Ramos (cell line): Measurements from ENCODE around the gene CABLES1.

ENCODE experiments used
- in situ Hi-C: fragments of 300-500 bp; cut with MboI; formaldehyde crosslinking; loops from one replicate; pipeline ENCODE4 v1.14.3; 2022; ENCODE audit warnings: low sequenced_read_pairs; ENCODE audit not compliant: unreplicated experiment

The CABLES1 gene

DNA sequence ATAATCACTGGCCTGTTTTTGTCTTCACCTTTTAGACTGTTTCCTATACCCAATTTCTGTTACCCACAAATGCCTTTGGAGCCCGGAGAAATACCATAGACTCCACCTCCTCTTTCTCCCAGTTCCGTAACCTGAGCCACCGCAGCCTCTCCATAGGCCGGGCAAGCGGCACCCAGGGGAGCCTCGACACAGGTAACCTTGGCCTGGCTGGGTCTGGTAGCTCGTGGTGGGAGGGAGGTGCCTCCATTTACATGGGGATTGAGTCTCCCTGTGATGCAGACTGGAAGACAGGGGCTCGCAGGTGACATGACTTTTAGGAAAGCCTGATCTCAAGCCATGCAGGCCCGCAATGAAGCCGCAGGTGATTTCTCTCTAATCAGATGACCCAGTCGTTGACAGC is 100.6 kb downstream of the CABLES1 start:
- in situ Hi-C loops = loop anchor here (5.0 to 25.0 kb wide), 4 partner anchors 104 to 776 kb away; partner anchors contain the start of gene TTC39C

DNA sequence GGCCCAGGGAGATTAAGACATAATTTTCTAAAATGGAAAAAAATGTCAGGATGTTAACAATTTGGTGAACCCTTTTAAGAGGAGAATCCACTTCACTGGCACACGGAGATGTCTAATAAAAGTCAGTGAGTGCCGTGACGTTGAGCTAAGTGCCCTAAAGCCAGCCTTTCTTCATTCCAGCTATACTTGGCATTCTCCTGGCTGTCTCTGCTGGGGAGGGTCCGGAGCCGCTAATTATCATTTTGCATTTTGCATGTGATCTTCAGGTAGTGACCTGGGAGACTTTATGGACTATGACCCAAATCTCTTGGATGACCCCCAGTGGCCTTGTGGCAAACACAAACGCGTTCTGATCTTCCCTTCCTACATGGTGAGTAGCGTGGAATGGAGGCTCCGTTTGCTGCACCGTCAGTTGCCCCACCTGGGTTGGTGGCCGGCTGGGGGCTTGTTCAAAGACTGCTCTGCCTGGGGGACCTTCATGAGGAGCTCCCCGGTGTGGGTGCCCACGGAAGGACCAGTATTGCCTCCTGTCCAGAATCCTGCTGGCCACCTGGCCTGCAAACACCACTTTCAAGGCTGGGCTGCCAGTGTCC is 101.7 kb downstream of the CABLES1 start:
- in situ Hi-C loops = loop anchor here (5.0 to 25.0 kb wide), 4 partner anchors 105 to 775 kb away; partner anchors contain the start of gene TTC39C

DNA sequence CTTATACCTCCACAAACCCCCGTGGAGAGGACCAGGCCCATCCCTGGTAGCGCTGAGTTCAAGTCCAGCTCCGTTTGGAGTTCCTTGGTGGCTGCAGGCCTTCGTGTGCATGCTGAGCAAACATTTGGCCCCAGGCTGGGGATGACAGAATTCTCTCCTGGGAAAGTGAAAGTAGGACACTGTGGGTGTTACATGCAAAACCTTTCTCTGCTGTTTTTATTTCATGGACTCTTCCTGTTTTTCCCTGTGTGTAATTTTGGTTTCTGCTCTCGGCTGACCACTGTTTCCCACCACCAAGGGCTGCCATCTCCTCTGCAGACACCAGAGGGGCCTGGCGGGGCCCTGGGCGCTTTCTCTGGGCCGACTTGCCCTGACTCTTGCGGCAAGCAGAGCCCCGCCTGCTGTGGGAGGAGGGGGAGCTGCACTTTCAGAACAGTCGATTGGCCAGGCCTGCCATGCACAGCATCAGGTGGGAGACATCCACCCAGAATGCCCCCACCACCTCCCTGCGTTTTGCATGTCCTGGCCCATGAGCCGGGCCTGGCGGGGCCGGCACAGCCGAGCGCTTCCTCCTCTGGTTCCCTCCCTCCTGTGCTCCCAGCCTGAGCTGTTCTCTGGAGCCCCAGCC is 102.4 kb downstream of the CABLES1 start:
- in situ Hi-C loops = loop anchor here (5.0 to 25.0 kb wide), 4 partner anchors 105 to 775 kb away; partner anchors contain the start of gene TTC39C

DNA sequence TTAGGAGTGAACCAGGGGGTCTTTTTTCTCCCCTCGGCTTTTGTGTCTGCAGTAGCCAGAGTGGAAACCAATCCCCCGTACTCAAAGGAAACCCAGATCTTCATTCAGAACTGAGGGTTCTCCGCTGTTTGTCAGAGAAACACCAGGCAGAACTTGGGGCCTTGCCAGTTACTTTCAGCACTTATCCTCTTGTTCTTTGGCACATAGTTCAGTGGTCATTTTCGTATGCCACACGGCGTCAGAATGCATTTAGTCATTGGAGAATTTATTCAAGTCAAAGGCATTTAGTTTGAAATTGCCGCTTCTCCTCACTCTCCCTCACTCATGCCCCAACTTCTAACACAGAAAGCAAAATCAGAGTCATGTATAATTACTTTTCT is 102.9 kb downstream of the CABLES1 start:
- in situ Hi-C loops = loop anchor here (5.0 to 25.0 kb wide), 4 partner anchors 106 to 774 kb away; partner anchors contain the start of gene TTC39C

DNA sequence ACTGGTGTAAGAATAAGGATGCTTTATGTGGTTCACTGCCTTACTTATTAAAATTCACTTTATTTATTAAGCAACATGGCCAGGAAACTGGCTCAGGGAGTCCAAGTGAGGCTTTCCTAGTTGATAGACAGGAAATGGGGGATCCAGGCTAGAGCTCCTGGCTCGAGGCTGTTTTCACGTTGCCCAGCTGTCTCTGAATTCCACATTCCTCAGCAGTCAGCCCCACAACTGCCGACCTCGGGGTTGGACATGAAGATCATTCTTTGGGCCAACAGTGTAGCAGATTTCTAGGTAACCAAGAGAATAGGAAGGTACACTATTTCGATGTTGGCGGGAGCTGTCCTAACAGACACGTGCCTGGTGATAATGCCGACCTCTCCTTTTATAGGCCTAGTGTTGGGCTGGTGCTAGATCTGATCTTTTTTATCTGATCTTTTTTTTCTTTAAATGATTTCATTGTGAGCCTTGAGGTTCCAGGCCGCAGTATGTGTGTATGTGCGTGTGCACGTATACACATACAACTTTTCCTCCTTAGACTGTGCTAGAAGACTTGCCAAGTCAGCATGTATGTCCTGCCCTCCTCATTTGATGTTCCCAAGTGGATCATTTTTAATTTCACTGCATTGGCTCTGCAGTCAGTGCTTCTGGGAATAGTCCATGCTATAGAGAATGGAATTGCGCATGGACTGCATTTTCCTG is 103.5 kb downstream of the CABLES1 start:
- in situ Hi-C loops = loop anchor here (5.0 to 25.0 kb wide), 4 partner anchors 106 to 774 kb away; partner anchors contain the start of gene TTC39C

DNA sequence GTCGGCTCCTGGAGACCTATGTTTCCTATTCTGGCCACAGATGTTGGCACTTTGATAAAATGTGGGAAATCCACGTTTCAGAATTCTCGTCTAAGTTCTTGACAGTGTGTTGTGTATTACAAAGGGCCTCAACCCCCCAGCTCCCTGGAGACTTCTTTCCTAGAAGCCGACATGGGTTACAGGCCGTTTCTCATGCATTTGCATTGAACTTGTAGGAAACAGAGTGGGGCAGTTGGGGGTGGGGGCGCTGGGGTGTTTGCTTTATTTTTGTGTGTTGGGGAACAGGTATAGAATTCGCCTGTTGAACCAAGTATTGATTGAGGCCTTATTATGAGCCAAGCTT is 104.0 kb downstream of the CABLES1 start:
- in situ Hi-C loops = loop anchor here (5.0 to 25.0 kb wide), 4 partner anchors 107 to 773 kb away; partner anchors contain the start of gene TTC39C

DNA sequence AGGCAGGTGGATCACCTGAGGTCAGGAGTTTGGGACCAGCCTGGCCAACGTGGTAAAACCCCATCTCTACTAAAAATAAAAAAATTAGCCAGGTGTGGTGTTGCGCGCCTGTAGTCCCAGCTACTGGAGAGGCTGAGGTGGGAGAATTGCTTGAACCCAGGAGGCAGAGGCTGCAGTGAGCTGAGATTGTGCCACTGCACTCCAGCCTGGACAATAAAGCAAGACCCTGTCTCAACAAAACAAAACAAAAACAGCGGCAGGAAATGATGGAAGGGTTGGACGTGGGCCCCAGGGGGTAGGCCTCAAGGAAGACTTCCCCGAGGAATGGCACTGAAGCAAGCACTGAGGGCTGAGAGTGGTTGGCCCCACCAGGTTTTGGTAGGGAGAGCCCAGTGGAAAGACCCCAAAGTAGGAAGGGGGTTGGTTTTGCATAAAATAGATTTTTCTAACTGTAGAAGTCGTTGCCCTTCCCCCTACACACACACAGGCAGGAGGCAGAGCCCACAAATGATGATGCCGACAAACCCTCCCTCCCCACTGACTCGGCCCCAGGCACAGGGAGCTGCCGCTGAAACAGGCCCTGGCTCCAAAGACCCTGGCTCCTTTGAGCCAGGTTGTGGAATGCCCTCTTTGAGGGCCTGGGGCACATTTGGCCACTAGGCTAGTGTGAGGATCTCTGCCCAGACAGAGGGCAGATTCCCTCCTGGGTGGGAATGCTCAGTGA is 104.8 kb downstream of the CABLES1 start:
- in situ Hi-C loops = loop anchor here (5.0 to 25.0 kb wide), 4 partner anchors 108 to 772 kb away; partner anchors contain the start of gene TTC39C

DNA sequence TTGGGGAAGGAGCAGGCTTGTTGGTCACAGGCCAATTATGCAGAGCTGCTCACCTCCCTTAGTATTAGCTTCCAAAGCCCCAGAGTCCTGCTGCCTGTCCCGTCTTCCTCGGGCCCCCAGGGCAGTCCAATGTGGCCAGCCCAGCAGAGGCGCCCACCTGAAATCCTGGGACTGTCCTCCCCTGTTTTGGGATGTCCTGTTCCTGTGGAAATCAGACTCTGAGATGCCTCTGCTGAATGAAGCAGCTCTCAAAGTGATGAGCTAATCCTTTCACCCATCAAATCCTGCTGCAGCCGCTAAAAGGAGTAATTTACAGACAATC is 105.3 kb downstream of the CABLES1 start:
- in situ Hi-C loops = loop anchor here (25.0 kb wide), 3 partner anchors 247 to 772 kb away; partner anchors contain the start of gene TTC39C

DNA sequence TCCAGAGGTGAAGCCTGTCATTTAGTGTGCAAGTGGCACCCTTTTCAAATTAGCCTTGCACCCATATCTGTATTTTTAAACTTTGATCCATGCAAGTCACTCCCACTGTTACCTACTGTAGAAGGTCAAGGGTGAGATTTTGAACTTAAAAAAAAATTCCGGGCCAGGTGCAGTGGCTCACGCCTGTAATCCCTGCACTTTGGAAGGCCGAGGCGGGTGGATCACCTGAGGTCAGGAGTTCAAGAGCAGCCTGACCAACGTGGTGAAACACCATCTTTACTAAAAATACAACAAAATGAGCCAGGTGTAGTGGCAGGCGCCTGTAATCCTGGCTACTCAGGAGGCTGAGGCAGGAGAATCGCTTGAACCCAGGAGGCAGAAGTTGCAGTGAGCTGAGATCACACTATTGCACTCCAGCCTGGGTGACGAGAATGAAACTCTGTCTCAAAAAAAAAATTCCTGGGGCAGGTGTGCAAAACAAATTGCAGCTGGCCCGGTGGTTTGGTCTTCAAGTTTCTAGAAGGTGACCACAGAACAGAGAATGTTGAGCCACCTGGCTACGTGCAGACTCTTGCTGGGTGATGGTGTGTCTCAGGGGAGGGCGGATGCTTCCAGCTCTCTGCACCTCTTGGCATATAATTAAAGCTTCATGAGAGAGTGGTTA is 106.7 kb downstream of the CABLES1 start:
- in situ Hi-C loops = loop anchor here (25.0 kb wide), 3 partner anchors 245 to 770 kb away; partner anchors contain the start of gene TTC39C

DNA sequence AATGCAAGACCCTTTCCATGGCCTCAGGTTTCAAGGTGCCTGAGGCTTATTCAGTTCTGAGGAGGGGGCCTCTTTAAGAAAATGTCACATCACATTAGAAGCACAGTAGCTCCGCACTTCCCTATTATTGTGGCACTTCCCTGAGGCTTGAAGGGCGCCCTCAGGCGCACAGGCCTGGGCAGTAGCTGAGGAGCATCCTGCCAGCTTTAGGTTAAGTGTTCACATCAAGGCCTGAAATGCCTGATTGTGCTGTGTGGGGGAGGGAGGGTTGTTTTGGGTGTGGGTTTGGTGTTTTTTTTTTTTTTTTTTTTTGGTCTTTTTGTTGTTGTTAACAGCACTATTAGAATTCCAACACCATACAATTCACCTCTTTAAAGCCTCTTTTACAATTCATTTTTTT is 107.9 kb downstream of the CABLES1 start:
- in situ Hi-C loops = loop anchor here (25.0 kb wide), 3 partner anchors 244 to 769 kb away; partner anchors contain the start of gene TTC39C

DNA sequence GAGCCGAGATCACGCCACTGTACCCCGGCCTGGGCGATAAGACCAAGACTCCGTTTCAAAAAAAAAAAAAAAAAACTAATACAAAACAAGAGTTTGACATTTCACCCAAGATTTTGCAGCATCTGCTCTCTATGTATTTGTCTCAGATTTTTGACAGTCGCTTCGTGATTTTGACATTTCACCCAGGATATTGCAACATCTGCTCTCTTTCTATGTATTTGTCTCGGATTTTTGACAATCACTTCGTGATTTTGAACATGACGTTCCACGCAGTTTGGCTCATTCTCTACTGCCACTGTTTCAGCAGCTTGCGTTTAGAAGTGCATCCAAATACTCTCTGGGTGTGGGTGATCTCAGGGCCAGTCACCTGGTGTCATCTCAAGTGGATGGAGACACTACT is 108.5 kb downstream of the CABLES1 start:
- in situ Hi-C loops = loop anchor here (25.0 kb wide), 3 partner anchors 243 to 768 kb away; partner anchors contain the start of gene TTC39C

DNA sequence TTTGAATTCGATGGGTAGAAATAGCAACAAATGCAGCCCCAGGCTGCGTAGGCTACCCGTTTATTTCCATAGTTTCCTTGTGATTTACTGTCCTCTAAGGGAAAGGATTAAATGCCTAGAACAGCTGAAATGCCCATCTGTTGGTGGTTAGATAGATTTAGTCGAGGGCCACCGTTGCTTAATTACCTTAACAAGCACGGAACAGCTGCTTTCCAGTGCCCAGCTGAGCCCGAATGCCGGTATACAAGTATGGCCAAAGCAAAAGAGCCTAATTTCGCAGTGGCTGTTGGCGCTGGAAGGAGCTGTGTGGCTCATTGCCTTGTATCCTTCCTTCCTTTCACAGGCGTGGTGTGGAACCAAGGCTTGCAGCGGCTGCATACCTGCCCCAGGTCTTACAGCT is 109.1 kb downstream of the CABLES1 start:
- in situ Hi-C loops = loop anchor here (25.0 kb wide), 3 partner anchors 243 to 768 kb away; partner anchors contain the start of gene TTC39C

DNA sequence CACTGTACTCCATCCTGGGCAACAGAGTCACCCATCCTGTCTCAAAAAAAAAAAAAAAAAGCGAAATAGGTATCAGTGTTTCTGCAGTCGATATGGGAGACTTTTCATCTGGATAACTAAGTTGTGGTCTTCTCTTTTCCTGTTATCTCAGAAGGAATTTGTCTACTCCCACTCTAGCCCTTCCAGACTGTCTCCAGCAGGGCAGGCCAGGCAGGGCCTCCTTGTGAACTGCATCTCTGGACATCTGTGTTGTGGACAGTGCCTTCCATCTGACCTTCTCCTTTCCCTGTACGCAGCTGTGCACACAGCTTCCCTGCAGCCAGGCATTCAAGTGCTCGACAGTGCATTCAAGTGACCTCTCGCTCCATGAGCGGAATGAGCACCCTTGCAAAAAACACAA is 110.2 kb downstream of the CABLES1 start:
- in situ Hi-C loops = loop anchor here (25.0 kb wide), 3 partner anchors 242 to 767 kb away; partner anchors contain the start of gene TTC39C

DNA sequence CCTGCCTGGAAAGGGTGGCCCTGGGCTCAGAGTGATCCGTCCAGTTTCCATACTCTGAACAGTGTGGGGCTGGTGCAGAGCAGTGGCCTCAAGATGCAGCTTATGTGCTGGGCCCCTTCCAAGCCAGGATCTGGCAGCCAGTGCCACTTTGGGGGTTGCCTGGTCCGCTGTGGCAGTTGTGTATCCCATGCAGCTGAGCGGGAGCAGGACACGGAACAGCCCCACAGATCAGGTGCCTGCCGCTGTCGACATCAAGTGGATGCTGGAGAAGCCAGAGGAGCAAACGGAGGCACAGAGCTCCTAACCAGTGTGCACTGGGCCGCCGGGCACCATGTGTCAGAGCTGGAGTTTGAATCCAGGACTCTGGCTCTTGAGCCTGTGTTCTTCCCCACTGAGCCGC is 112.0 kb downstream of the CABLES1 start:
- in situ Hi-C loops = loop anchor here (25.0 kb wide), 3 partner anchors 240 to 765 kb away; partner anchors contain the start of gene TTC39C

DNA sequence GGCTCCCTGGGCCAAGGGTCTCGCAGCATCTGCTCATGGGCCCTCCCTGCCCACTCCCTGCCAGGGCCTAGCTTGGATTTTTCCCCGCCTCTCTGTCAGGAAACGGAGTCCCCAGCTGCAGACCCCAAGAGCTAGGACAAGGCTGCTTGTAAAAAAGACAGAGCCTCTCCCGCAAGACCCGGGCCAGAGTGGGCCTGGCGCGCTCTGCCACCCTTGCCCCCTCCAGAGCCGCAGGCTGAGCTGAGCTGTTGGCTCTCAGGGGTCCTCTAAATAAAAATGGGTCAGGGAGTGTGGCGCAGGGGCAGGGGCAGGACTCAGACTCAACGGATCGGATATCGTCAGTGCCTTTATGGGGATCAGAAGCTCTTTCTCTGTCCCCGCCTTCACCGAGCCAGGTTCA is 112.6 kb downstream of the CABLES1 start:
- in situ Hi-C loops = loop anchor here (25.0 kb wide), 3 partner anchors 239 to 764 kb away; partner anchors contain the start of gene TTC39C

DNA sequence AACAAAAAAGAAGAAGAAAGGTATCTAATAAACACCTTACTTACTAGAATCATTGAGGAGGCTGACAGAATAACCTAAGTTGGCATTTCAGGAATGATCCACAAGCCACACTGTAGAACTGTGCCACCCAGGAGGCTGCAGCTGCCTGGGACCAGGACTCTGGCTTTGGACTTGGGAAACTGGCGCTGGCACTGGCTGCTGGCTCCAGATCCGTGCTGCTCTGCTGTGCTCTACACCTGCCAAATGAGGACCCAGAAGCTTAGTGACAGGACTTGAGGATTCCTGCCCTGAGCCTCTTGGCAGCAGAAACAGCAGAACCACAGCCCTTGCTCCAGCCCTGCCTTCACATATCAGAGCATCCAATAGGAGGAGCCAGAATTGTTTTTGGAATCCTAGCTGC is 113.5 kb downstream of the CABLES1 start:
- in situ Hi-C loops = loop anchor here (25.0 kb wide), 3 partner anchors 238 to 763 kb away; partner anchors contain the start of gene TTC39C

DNA sequence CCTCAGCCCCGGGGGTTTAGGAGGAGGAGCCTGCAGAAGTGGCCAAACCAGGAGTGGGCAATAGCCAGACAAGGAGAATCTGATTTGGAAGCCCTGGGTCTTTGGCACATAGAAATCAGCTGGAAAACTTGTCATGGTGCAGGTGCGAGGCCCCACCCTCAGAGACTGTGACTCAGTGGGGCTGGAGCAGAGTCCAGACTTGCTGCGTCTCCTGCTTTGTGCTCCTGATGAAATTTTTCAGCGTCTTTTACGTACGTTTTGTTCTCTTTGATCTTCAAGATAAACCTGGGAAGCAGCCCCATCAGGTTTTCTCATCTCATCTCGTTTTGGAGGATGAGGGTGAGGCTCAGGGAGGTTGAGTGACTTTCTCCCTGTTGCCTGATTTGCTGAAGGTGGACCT is 114.1 kb downstream of the CABLES1 start:
- in situ Hi-C loops = loop anchor here (25.0 kb wide), 3 partner anchors 238 to 763 kb away; partner anchors contain the start of gene TTC39C

DNA sequence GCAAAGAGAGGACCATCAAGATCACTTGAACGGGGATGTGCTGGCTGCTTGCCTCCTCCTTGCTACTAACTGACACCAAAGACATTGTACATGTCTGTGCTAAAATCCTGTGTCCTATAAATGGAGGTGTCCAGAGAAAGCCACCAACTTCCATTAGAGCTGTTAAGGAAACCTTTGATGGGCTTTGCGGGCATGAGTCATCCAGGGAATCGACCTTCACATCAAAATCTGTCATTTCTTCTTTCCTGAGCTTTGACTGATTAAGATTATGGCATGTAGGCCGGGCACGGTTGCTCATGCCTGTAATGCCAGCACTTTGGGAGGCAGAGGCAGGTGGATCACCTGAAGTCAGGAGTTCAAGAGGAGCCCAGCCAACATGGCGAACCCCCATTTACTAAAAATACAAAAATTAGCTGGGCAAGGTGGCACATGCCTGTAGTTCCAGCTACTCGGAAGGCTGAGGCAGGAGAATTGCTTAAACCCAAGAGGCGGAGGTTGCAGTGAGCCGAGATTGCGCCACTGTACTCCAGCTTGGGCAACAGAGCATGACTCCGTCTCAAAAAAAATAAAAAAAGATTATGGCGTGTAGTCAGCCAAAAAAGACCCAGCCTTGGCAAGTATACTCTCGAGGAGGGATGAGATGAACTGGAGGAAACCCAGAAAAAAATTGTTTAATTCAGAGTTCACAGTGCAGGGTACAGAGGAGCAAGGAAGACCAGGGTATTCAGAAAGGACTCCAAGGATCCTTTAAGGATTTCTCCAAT is 115.8 kb downstream of the CABLES1 start:
- in situ Hi-C loops = no loop called here

DNA sequence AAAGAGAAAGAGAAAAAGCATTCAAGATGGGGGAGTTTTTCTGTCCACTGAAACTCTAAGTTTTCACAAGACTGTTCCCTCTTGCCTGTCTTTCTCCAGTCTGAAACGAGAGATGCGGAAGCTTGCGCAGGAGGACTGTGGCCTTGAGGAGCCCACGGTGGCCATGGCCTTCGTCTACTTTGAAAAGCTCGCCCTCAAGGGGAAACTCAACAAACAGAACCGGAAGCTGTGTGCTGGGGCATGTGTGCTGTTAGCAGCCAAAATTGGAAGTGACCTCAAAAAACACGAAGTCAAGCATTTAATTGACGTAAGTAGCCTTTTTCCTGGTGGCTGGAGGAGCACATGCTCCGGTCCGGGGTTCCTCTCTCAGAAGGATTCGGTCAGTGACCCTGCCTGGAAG is 118.3 kb downstream of the CABLES1 start:
- in situ Hi-C loops = no loop called here
